Liver (tissue), 9 donors: ENCODE measurements around the gene NR2F2. TPM values are rescaled to one million over a fixed set of nuclear protein-coding genes. Genes with fewer than 3 reads are reported as not detected.

Experiments used
- DNase-seq: peaks from one replicate; pipeline ENCODE4 v3.0.0-alpha.2; 2017; ENCODE audit warnings: low spot score
- H3K27ac ChIP-seq, 2 donors: one replicate each; pipeline ENCODE4 v1.7.0; 2013; ENCODE audit warnings: inconsistent platforms in 2 of 2, low read length in 2 of 2, control low read depth in 1 of 2, low read depth in 1 of 2, mild to moderate bottlenecking in 1 of 2
- H3K27me3 ChIP-seq, 4 donors: one replicate each; pipeline versions ENCODE4 v1.6.1 to v1.7.0; 2013; ENCODE audit warnings: low read length in 3 of 4, inconsistent platforms in 1 of 4, mild to moderate bottlenecking in 1 of 4, moderate library complexity in 1 of 4; ENCODE audit not compliant: control insufficient read depth in 4 of 4, insufficient read depth in 4 of 4
- H3K36me3 ChIP-seq, 4 donors: one replicate each; pipeline versions ENCODE4 v1.6.1 to v1.7.0; 2013; ENCODE audit warnings: low read length in 3 of 4, mild to moderate bottlenecking in 3 of 4, low read depth in 1 of 4, moderate library complexity in 1 of 4; ENCODE audit not compliant: control insufficient read depth in 4 of 4, insufficient read depth in 3 of 4
- H3K4me1 ChIP-seq, 4 donors: one replicate each; pipeline versions ENCODE4 v1.6.1 to v1.7.0; 2013; ENCODE audit warnings: low read length in 3 of 4, mild to moderate bottlenecking in 3 of 4, moderate library complexity in 1 of 4; ENCODE audit not compliant: control insufficient read depth in 4 of 4, insufficient read depth in 4 of 4
- H3K4me3 ChIP-seq, 3 donors: one replicate each; pipeline versions ENCODE4 v1.6.1 to v1.7.0; 2013; ENCODE audit warnings: low read length in 3 of 3, control low read depth in 1 of 3, low read depth in 1 of 3, mild to moderate bottlenecking in 1 of 3
- H3K9ac ChIP-seq, 2 donors: one replicate each; pipeline ENCODE4 v1.7.0; 2013; ENCODE audit warnings: low read length in 2 of 2, mild to moderate bottlenecking in 2 of 2, moderate library complexity in 2 of 2, control low read depth in 1 of 2, low read depth in 1 of 2
- H3K9me3 ChIP-seq, 4 donors: one replicate each; pipeline versions ENCODE4 v1.6.1 to v1.7.0; 2013; ENCODE audit warnings: low read length in 3 of 4; ENCODE audit not compliant: control insufficient read depth in 4 of 4
- EGR1 ChIP-seq, 2 donors: IDR thresholded peaks; 2 replicates each; pipeline ENCODE4 v1.6.1; 2016 to 2018; ENCODE audit warnings: antibody characterized with exemption in 2 of 2, low read depth in 2 of 2
- FOXA1 ChIP-seq: IDR thresholded peaks from 2 replicates; pipeline ENCODE4 v1.6.1; 2016; ENCODE audit warnings: antibody characterized with exemption
- GABPA ChIP-seq, 2 donors: IDR thresholded peaks in 1 of 2; conservative IDR thresholded peaks in 1 of 2; 2 replicates each; pipeline ENCODE4 v1.6.1; 2016; ENCODE audit warnings: antibody characterized with exemption in 2 of 2, mild to moderate bottlenecking in 1 of 2, moderate library complexity in 1 of 2
- HNF4G ChIP-seq: IDR thresholded peaks from 2 replicates; pipeline ENCODE4 v1.6.1; 2016; ENCODE audit warnings: antibody characterized with exemption
- JUND ChIP-seq, 2 donors: IDR thresholded peaks; 2 replicates each; pipeline ENCODE4 v1.6.1; 2016; ENCODE audit warnings: antibody characterized with exemption in 2 of 2
- RAD21 ChIP-seq, 2 donors: IDR thresholded peaks; 2 replicates each; pipeline ENCODE4 v1.6.1; 2016; ENCODE audit warnings: antibody characterized with exemption in 2 of 2, mild to moderate bottlenecking in 2 of 2
- SP1 ChIP-seq: IDR thresholded peaks from 2 replicates; pipeline ENCODE4 v1.6.1; 2018; ENCODE audit warnings: antibody characterized with exemption, mild to moderate bottlenecking
- TAF1 ChIP-seq: conservative IDR thresholded peaks from 2 replicates; pipeline ENCODE4 v1.6.1; 2016; ENCODE audit warnings: antibody characterized with exemption, mild to moderate bottlenecking
- YY1 ChIP-seq: IDR thresholded peaks from 2 replicates; pipeline ENCODE4 v1.6.1; 2016; ENCODE audit warnings: antibody characterized with exemption, mild to moderate bottlenecking
- WGBS: extraction: QIAGEN DNeasy Blood & Tissue Kit; methylation state at CpG from one replicate; pipeline ENCODE4 v1.1.7; 2013; 5-methylcytosine and 5-hydroxymethylcytosine counted together
- polyA plus RNA-seq, 2 donors: library from polyadenylated mRNA; stranded (reverse) in 1 of 2; unstranded in 1 of 2; fragments of 200-250 nt in 1 of 2; fragments of >200 nt in 1 of 2; fragmentation: Nextera tagmentation in 1 of 2; extraction: Ambion mirVana in 1 of 2; gene quantifications; one replicate each; pipeline versions ENCODE4 v1.2.1 to v1.2.3, GENCODE V29; 2013 to 2015
- total RNA-seq, 2 donors: library from RNA; depleted of rRNA; stranded (reverse); fragments of >200 nt; gene quantifications; one replicate each; pipeline ENCODE4 v1.2.3, GENCODE V29; 2014
- TF ChIP-seq, protein P1 (sequence below): fragments of 150-350 bp; IDR thresholded peaks from 2 replicates; pipeline ENCODE4 v1.5.1; 2017; ENCODE audit warnings: improper control_type of control experiment, low read depth, low read length; ENCODE audit not compliant: missing input control
- TF ChIP-seq, protein P2 (sequence below): IDR thresholded peaks from 2 replicates; pipeline ENCODE4 v1.6.1; 2016; ENCODE audit warnings: antibody characterized with exemption, mild to moderate bottlenecking
- TF ChIP-seq, protein P3 (sequence below): IDR thresholded peaks from 2 replicates; pipeline ENCODE4 v1.6.1; 2016; ENCODE audit warnings: antibody characterized with exemption
- TF ChIP-seq, protein P4 (sequence below): IDR thresholded peaks from 2 replicates; pipeline ENCODE4 v1.6.1; 2016; ENCODE audit warnings: antibody characterized with exemption
- TF ChIP-seq, protein P5 (sequence below): IDR thresholded peaks from 2 replicates; pipeline ENCODE4 v1.6.1; 2016; ENCODE audit warnings: antibody characterized with exemption
- donor health status: healthy.
- donor health status: healthy.
- donor health status: healthy.
- donor health status: healthy.
- donor health status: healthy.

NR2F2 gene
- total and polyA plus RNA-seq, 4 donors: 5.9 to 22.4 (median 9.2) TPM

GRCh38 chr15:96321639-96322535, 8.6 kb upstream of the NR2F2 start:
- H3K27me3 ChIP-seq: no peaks in the 10 kb centered on the region
- DNase-seq: peak; percentile 38
- H3K9me3 ChIP-seq: no peaks in the 10 kb centered on the region
- 3% methylated on average over 64 of the region's 64 CpGs for WGBS
- TF ChIP-seq, protein P1, sequence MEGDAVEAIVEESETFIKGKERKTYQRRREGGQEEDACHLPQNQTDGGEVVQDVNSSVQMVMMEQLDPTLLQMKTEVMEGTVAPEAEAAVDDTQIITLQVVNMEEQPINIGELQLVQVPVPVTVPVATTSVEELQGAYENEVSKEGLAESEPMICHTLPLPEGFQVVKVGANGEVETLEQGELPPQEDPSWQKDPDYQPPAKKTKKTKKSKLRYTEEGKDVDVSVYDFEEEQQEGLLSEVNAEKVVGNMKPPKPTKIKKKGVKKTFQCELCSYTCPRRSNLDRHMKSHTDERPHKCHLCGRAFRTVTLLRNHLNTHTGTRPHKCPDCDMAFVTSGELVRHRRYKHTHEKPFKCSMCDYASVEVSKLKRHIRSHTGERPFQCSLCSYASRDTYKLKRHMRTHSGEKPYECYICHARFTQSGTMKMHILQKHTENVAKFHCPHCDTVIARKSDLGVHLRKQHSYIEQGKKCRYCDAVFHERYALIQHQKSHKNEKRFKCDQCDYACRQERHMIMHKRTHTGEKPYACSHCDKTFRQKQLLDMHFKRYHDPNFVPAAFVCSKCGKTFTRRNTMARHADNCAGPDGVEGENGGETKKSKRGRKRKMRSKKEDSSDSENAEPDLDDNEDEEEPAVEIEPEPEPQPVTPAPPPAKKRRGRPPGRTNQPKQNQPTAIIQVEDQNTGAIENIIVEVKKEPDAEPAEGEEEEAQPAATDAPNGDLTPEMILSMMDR: no peak
- TF ChIP-seq, protein P2, sequence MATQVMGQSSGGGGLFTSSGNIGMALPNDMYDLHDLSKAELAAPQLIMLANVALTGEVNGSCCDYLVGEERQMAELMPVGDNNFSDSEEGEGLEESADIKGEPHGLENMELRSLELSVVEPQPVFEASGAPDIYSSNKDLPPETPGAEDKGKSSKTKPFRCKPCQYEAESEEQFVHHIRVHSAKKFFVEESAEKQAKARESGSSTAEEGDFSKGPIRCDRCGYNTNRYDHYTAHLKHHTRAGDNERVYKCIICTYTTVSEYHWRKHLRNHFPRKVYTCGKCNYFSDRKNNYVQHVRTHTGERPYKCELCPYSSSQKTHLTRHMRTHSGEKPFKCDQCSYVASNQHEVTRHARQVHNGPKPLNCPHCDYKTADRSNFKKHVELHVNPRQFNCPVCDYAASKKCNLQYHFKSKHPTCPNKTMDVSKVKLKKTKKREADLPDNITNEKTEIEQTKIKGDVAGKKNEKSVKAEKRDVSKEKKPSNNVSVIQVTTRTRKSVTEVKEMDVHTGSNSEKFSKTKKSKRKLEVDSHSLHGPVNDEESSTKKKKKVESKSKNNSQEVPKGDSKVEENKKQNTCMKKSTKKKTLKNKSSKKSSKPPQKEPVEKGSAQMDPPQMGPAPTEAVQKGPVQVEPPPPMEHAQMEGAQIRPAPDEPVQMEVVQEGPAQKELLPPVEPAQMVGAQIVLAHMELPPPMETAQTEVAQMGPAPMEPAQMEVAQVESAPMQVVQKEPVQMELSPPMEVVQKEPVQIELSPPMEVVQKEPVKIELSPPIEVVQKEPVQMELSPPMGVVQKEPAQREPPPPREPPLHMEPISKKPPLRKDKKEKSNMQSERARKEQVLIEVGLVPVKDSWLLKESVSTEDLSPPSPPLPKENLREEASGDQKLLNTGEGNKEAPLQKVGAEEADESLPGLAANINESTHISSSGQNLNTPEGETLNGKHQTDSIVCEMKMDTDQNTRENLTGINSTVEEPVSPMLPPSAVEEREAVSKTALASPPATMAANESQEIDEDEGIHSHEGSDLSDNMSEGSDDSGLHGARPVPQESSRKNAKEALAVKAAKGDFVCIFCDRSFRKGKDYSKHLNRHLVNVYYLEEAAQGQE: no peak
- TF ChIP-seq GABPA (IDR thresholded peaks at IDR 0.05 in 1 of 2, conservative IDR thresholded peaks at IDR 0.05 in 1 of 2): no peak
- peak in 1 of 2 donors; percentile 26 for TF ChIP-seq RAD21 (IDR thresholded peaks at IDR 0.05)
- peak; percentile 8 for TF ChIP-seq YY1
- TF ChIP-seq HNF4G: no peak
- TF ChIP-seq, protein P3, sequence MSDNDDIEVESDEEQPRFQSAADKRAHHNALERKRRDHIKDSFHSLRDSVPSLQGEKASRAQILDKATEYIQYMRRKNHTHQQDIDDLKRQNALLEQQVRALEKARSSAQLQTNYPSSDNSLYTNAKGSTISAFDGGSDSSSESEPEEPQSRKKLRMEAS: no peak
- peak overlapping the region; percentile 55 to 86 (median 72) for H3K4me3 ChIP-seq
- no peaks in the 10 kb centered on the region for H3K36me3 ChIP-seq
- peak overlapping the region; percentile 65 to 86 for H3K27ac ChIP-seq
- peaks cover 3 to 48% (median 37%) of the 10 kb centered on the region in 4 donors for H3K4me1 ChIP-seq
- peak overlapping the region; percentile 82 to 85 for H3K9ac ChIP-seq

DNA sequence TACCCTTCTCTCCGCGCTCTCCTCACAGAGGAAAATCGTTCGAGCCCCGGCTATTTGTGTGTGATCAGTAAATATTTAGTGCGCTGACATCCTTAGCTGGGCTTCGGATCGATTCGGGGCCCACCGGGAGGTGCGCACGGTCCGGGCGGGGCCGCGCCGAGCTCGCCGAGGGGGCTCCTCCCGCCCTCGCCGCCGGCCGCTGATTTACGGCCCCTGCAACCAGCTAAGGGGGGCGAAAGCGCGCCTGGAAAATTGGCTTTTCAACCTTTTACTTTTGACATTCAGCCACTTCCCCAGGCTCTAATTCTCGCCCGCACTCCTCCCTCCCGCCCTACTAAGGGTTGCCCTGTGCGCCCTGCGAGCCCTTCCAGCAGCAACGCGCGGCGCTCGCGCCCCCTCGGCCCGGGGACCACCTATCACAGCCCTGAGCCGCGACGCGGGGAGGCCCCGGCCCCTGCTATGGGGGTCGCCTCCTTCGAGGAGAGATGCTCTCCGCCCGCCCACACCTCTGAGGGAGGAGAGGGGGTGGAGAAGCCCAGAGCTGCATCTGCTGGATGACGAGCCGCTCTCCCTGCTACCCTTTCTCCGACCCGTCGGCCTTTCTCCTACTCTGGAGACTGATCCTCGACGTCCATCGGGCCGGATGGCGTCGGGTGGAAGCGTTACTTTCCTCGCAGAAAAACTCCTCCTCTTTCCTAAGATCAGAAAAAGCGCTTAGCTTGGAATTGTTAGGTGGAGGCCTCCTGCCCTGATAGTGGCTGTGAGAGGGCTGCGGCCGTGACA, 7.8 kb upstream of the NR2F2 start:
- H3K27me3 ChIP-seq: no peaks in the 10 kb centered on the region
- 47% methylated on average over 66 of the region's 66 CpGs for WGBS
- no peak for TF ChIP-seq JUND (IDR thresholded peaks at IDR 0.05)
- no peak for TF ChIP-seq RAD21 (IDR thresholded peaks at IDR 0.05)
- TF ChIP-seq FOXA1: no peak
- TF ChIP-seq, protein P2: no peak
- no peak for TF ChIP-seq EGR1 (IDR thresholded peaks at IDR 0.05; ENCODE audit: low read depth in 2 of 2)
- TF ChIP-seq, protein P4, sequence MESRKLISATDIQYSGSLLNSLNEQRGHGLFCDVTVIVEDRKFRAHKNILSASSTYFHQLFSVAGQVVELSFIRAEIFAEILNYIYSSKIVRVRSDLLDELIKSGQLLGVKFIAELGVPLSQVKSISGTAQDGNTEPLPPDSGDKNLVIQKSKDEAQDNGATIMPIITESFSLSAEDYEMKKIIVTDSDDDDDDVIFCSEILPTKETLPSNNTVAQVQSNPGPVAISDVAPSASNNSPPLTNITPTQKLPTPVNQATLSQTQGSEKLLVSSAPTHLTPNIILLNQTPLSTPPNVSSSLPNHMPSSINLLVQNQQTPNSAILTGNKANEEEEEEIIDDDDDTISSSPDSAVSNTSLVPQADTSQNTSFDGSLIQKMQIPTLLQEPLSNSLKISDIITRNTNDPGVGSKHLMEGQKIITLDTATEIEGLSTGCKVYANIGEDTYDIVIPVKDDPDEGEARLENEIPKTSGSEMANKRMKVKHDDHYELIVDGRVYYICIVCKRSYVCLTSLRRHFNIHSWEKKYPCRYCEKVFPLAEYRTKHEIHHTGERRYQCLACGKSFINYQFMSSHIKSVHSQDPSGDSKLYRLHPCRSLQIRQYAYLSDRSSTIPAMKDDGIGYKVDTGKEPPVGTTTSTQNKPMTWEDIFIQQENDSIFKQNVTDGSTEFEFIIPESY: no peak
- no peak for TF ChIP-seq TAF1
- no peak for TF ChIP-seq SP1
- TF ChIP-seq, protein P5, sequence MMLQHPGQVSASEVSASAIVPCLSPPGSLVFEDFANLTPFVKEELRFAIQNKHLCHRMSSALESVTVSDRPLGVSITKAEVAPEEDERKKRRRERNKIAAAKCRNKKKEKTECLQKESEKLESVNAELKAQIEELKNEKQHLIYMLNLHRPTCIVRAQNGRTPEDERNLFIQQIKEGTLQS: no peak
- TF ChIP-seq, protein P1: no peak

More for the DNA sequence above, 7.8 kb upstream of the NR2F2 start:
- peak overlapping the region in 1 of 2 donors; percentile 13 for H3K9ac ChIP-seq
- no peaks in the 10 kb centered on the region for H3K9me3 ChIP-seq
- H3K36me3 ChIP-seq: no peaks in the 10 kb centered on the region
- peak; percentile 40 for DNase-seq
- peak overlapping the region in 2 of 3 donors; percentile 55 to 86 for H3K4me3 ChIP-seq
- H3K27ac ChIP-seq: peak overlapping the region; percentile 65 to 86
- H3K4me1 ChIP-seq: peaks cover 3 to 53% (median 40%) of the 10 kb centered on the region in 4 donors
